ENCODE data around the gene SYNE2. TPM values are rescaled to one million over a fixed set of nuclear protein-coding genes. Genes with fewer than 3 reads are reported as not detected.
"Not testable (repeated sequence)": the region's sequence is repeated elsewhere in the genome, so short reads cannot be mapped to it uniquely, and the experiment has no call there.

Gene SYNE2
- total RNA-seq, 2 experiments from 2014 or later: 77.7 to 82.4 TPM

DNA sequence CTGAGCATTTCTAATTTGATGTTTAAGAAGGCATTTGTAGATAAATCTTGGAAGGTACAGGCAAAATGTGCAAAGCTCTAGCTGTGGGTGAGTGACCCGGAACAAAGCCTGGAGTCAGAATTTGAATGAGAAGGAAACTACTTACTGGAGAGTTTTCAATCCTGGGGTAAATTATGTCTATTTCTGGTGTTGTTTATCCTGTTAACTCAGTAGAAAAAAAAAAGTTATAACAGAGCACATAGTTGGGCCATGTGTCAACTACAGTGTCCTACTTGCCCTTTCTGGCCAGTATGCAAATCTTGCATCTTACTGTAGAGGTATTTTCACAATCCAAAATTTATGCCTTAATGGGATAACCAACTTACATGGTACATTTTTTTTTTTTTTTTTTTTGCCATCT, 182.3 kb downstream of the SYNE2 start:
- Mint-ChIP-seq H3K27me3 (no peaks in the 10 kb centered on the region), H3K9me3 (no peaks in the 10 kb centered on the region), H3K27ac (no peak overlapping the region), H3K4me3 (no peak overlapping the region), H3K36me3 (ENCODE audit: low read depth) (peaks cover 45% of the 10 kb centered on the region), H3K4me1 (no peaks in the 10 kb centered on the region)
- ChIA-PET POLR2A (no interaction called here), CTCF (interaction anchor here (0.9 kb wide), 1 partner anchor 9 kb away, joined by 3 read pairs; no protein-coding TSS in a partner anchor)
- DNase-seq: no peak

DNA sequence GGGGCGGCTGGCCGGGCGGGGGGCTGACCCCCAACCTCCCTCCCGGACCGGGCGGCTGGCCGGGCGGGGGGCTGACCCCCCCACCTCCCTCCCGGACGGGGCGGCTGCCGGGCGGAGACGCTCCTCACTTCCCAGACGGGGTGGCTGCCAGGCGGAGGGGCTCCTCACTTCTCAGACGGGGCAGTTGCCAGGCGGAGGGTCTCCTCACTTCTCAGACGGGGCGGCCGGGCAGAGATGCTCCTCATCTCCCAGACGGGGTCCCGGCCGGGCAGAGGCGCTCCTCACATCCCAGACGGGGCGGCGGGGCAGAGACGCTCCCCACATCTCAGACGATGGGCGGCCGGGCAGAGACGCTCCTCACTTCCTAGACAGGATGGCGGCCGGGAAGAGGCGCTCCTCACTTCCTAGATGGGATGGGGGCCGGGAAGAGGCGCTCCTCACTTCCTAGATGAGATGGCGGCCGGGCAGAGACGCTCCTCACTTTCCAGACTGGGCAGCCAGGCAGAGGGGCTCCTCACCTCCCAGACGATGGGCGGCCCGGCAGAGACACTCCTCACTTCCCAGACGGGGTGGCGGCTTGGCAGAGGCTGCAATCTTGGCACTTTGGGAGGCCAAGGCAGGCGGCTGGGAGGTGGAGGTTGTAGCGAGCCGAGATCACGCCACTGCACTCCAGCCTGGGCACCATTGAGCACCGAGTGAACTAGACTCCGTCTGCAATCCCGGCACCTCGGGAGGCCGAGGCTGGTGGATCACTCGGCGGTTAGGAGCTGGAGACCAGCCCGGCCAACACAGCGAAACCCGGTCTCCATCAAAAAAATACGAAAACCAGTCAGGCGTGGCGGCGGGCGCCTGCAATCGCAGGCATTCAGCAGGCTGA, 185.3 kb downstream of the SYNE2 start:
- POLR2A ChIA-PET, H3K27me3 Mint-ChIP-seq, DNase-seq, H3K27ac Mint-ChIP-seq, H3K9me3 Mint-ChIP-seq, H3K4me3 Mint-ChIP-seq, H3K4me1 Mint-ChIP-seq, CTCF ChIA-PET: not testable (repeated sequence)
- peaks cover 40% of the 10 kb centered on the region for H3K36me3 Mint-ChIP-seq (ENCODE audit: low read depth)

DNA sequence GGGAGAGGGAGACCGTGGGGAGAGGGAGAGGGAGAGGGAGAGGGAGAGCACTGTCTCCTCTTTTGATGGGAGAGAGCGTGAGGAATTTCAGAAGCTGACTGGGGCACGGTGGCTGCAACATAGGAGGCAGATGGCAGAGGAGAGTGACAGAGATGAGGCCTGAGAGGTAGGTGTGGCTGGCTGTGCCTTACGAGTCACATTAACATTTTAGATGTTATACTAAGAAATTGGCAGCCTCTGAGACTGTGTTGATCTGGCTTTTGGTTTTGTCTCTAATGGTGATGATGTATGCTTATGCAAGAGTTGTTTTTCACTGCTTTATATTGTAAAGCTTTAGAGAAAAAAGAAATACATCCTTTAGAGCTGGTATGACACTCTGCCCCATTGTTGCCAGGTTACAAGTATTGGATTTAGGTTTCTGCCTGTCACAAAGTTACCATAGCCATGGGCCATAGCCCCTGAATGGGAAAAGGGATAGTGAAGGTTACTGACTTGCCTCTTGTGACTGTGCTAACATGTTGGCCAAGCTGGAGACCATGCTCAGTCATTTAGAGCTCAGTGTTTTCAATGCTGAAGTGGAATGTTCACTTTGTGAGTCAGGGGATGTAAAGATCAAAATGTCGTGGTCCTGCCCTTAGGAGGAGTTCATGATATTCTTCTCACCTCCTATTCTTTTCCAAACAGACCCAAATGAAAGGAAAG, 186.2 kb downstream of the SYNE2 start:
- Mint-ChIP-seq H3K27me3 (no peaks in the 10 kb centered on the region), H3K9me3 (peaks cover 9% of the 10 kb centered on the region), H3K4me3 (no peak overlapping the region), H3K4me1 (no peaks in the 10 kb centered on the region), H3K27ac (no peak overlapping the region), H3K36me3 (ENCODE audit: low read depth) (peaks cover 44% of the 10 kb centered on the region)
- ChIA-PET CTCF (no interaction called here), POLR2A (no interaction called here)
- DNase-seq: no peak

DNA sequence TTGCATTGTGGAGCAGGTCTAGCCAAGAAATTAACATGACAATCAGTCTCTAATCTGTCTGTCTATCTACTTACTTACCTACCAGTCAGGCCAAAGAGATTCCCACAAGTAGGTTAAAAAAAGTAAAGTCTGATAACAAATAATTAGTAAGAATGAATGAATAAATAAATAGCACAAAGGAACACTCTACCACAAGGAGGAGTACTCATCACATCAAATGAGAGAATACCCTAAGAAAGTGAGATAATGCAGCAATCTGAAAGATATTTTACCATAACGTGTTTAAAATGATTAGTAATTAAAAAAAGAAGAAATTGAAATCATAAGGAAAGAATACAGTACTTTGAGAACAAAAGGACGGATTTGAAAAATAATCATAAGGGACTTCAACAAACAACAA, 187.2 kb downstream of the SYNE2 start:
- DNase-seq: no peak
- peaks cover 46% of the 10 kb centered on the region for H3K36me3 Mint-ChIP-seq (ENCODE audit: low read depth)
- H3K27me3 Mint-ChIP-seq: no peaks in the 10 kb centered on the region
- no peak overlapping the region for H3K27ac Mint-ChIP-seq
- no peaks in the 10 kb centered on the region for H3K4me1 Mint-ChIP-seq
- peaks cover 9% of the 10 kb centered on the region for H3K9me3 Mint-ChIP-seq
- CTCF ChIA-PET: no interaction called here
- H3K4me3 Mint-ChIP-seq: no peak overlapping the region
- POLR2A ChIA-PET: no interaction called here

DNA sequence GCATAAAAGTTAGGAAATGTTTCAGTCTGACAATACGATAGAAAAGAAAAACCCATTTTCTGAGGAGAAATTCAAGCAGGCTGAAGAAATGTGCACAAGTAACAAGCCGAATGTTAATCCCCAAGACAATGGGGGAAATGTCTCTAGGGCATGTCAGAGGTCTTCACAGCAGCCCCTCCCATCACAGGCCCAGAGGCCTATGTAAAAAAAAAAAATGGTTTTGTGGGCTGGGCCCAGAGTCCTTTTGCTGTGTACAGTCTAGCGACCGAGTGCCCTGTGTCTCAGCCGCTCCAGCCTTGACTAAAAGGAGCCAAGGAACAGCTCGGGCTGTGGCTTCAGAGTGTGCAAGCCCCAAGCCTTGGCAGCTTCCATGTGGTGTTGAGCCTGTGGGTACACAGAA, 190.5 kb downstream of the SYNE2 start:
- CTCF ChIA-PET: interaction anchor here (0.9 kb wide), 1 partner anchor 8 kb away, joined by 3 read pairs; no protein-coding TSS in a partner anchor
- H3K27ac Mint-ChIP-seq, H3K4me1 Mint-ChIP-seq, POLR2A ChIA-PET, H3K27me3 Mint-ChIP-seq, DNase-seq, H3K9me3 Mint-ChIP-seq, H3K4me3 Mint-ChIP-seq: not testable (repeated sequence)
- H3K36me3 Mint-ChIP-seq (ENCODE audit: low read depth): peaks cover 38% of the 10 kb centered on the region

DNA sequence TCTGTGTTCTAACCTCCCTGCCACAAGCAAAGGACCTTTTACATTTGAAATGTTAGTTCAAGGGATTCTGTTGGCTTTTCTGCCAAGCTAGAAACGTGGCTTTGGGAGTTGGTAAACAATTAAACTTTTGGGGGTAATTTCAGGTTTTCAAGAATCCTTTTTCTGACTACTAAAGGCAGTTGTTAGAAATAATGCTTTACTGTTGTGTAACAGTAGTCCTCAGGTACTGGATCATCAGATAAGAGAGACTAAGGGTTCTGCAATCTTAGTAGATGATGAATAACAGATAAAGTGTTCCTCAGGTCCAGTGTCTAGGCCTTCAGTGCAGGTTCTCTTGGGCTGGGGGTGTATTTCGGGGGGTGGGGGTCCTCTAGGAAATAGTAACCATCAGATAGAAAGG, 192.3 kb downstream of the SYNE2 start:
- H3K36me3 Mint-ChIP-seq (ENCODE audit: low read depth): peaks cover 42% of the 10 kb centered on the region
- H3K4me3 Mint-ChIP-seq: no peak overlapping the region
- H3K27ac Mint-ChIP-seq: no peak overlapping the region
- no peaks in the 10 kb centered on the region for H3K27me3 Mint-ChIP-seq
- POLR2A ChIA-PET: interaction anchor here (0.9 kb wide), 1 partner anchor 148 kb away, joined by 3 read pairs; no protein-coding TSS in a partner anchor
- CTCF ChIA-PET: no interaction called here
- H3K4me1 Mint-ChIP-seq: no peaks in the 10 kb centered on the region
- H3K9me3 Mint-ChIP-seq: peaks cover 9% of the 10 kb centered on the region
- DNase-seq: no peak

DNA sequence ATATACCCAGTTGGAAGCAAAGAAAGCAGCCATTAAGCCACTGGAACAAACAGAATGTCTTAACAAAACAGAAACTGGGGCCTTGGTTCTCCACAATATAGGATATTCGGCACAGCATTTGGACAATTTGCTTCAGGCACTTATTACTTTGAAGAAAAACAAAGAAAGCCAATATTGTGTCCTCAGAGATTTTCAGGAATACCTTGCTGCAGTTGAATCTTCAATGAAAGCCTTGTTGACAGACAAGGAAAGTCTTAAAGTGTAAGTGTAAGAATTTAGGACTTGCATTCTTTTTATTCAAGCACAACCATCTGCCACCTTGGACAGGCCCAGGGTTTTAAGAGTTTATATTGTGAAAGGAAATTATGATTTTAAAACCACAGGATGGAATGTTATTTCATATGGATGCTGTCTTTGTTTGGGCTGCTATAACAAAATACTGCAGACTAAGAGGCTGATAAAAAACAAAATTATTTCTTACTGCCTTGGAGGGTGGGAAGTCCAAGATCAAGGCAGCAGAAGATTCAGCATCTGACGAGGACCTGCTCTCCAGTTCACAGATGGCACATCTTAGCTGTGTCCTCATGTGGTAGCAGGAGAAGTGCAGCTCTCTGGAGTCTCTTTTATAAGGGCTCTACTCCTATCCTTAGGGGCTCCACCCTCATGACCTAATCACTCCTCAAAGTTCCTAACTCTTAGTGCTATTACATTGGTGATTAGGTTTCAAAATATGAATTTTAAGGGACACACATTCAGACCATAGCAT, 197.0 kb downstream of the SYNE2 start:
- no peaks in the 10 kb centered on the region for H3K9me3 Mint-ChIP-seq
- H3K36me3 Mint-ChIP-seq (ENCODE audit: low read depth): peaks cover 43% of the 10 kb centered on the region
- H3K27me3 Mint-ChIP-seq: no peaks in the 10 kb centered on the region
- no peak overlapping the region for H3K27ac Mint-ChIP-seq
- no peak for DNase-seq
- ChIA-PET CTCF (no interaction called here), POLR2A (no interaction called here)
- H3K4me3 Mint-ChIP-seq: no peak overlapping the region
- no peaks in the 10 kb centered on the region for H3K4me1 Mint-ChIP-seq

DNA sequence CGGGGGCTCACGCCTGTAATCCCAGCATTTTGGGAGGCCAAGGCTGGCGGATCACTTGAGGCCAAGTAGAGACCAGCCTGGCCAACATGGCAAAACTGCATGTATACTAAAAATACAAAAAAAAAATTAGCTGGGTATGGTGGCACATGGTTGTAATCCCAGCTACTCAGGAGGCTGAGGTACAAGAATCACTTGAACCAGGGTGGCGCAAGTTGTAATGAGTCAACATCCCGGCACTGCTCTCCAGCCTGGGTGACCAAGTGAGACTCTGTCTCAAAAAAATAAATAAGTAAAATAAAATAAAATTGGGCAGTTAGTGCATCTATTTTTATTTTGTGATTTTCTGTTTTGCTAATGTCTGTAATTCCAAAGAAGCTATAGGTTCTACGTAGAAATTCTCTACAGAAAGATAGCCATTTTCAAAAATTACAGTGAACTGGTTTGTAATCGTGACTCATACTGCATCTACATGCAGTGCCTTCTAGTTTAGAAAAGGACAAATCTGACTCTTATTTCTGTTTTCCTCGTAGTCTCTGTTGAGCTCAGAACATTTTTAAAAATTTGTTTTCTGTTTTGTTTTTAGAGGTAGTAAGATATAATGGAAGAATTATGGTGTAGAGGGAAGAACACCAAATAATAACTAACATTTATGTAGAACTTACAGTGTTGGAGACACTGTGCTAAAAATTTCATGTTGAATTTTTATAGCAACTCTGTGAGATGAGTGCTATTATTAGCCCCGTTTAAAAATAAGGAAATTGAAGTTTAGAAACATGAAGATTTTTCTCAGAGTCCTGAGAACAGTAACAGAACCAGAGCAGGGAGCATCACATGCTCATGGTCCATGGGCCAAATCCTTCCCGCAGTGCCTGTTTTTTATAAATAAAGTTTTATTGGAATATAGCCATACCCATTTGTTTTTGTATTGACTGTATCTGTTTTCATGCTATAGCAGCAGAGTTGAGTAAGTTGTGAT, 201.2 kb downstream of the SYNE2 start:
- no peaks in the 10 kb centered on the region for H3K4me1 Mint-ChIP-seq
- no peak overlapping the region for H3K27ac Mint-ChIP-seq
- ChIA-PET CTCF (interaction anchor here (1.0 kb wide), 1 partner anchor 202 kb away, joined by 3 read pairs; no protein-coding TSS in a partner anchor), POLR2A (no interaction called here)
- H3K4me3 Mint-ChIP-seq: no peak overlapping the region
- peaks cover 44% of the 10 kb centered on the region for H3K36me3 Mint-ChIP-seq (ENCODE audit: low read depth)
- H3K9me3 Mint-ChIP-seq: no peaks in the 10 kb centered on the region
- no peaks in the 10 kb centered on the region for H3K27me3 Mint-ChIP-seq
- DNase-seq: no peak

DNA sequence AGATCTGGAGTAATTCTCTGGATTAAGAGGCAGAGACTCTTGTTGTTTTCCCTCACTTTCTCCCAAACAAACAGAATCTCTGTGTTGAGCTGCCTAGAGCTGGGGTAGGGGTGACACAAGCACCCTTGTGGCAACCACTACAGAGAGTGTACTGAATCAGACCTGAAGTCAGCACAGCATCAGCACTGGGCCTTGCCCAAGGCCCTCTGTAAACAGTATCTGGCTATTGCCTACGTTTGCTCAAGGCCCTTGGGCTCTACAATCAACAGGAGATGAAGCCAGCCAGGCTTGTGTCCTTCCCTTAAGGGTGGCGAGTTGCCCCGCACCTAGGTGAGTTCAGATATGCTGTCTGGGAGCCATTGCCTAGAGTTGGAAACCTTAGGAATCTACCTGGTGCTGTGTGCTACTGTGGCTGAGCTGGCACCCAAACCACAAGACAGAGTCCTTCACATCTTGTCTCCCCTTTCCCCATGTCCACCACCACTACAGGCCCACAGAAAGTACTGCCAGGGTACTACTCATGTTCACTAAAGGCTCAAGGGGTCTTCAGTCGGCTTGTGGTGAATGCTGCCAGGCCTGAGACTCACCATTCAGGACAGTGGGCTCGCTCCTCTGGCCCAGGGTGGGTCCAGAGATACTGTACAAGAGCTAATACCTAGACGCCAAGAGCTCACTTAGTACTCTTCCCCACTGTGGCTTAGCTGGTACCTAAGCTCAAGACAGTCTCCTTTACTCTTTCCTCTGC, 206.8 kb downstream of the SYNE2 start:
- Mint-ChIP-seq H3K27me3 (no peaks in the 10 kb centered on the region), H3K9me3 (no peaks in the 10 kb centered on the region), H3K4me1 (no peaks in the 10 kb centered on the region), H3K4me3 (no peak overlapping the region), H3K27ac (no peak overlapping the region), H3K36me3 (ENCODE audit: low read depth) (peaks cover 22% of the 10 kb centered on the region)
- DNase-seq: no peak
- CTCF ChIA-PET: no interaction called here
- POLR2A ChIA-PET: no interaction called here

DNA sequence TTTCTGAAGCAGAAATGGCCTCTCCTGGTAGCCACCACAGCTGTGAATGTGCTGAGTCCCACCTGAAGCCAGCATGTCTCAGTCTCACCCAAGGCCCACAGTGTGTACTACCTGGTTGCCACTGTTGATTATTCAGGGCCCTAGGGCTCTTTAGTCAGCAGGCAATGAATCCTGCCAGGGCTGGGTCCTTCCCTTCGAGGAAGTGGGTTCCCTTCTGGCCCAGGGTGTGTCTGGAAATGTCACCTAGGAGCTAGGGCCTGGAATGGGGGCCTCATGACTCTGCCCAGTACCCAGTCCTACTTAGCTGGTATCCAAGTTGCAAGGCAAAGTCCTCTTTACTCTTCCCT, 207.4 kb downstream of the SYNE2 start:
- H3K4me1 Mint-ChIP-seq: no peaks in the 10 kb centered on the region
- POLR2A ChIA-PET: no interaction called here
- H3K27ac Mint-ChIP-seq: no peak overlapping the region
- CTCF ChIA-PET: interaction anchor here (1.1 to 1.5 kb wide), 2 partner anchors 18 to 235 kb away, joined by 3 read pairs; no protein-coding TSS in a partner anchor
- no peak overlapping the region for H3K4me3 Mint-ChIP-seq
- no peaks in the 10 kb centered on the region for H3K9me3 Mint-ChIP-seq
- H3K27me3 Mint-ChIP-seq: no peaks in the 10 kb centered on the region
- peaks cover 22% of the 10 kb centered on the region for H3K36me3 Mint-ChIP-seq (ENCODE audit: low read depth)
- DNase-seq: no peak

DNA sequence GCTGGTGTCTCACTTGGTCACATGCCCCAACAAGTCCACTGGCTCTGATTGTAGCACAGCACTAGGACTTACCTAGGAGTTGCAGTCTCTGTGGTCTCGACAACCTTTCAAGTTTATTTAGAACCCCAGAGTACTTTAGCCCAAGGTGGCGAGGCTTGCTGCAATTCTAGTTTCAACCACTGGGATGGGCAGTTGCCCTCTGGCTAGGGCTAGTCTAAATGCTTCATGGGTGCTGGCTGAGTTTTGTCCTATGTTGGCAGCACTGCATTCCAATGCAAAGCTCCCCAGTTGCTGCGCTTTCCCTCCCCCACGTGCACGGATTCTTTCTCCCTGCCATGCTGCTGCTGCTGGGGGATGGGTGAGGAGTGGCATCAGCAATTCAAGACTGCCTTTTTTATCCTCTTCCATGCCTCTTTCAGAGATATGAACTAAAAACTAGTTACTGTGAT, 207.9 kb downstream of the SYNE2 start:
- no peak overlapping the region for H3K4me3 Mint-ChIP-seq
- no peaks in the 10 kb centered on the region for H3K27me3 Mint-ChIP-seq
- no peaks in the 10 kb centered on the region for H3K9me3 Mint-ChIP-seq
- H3K27ac Mint-ChIP-seq: no peak overlapping the region
- POLR2A ChIA-PET: no interaction called here
- CTCF ChIA-PET: interaction anchor here (1.1 to 1.5 kb wide), 2 partner anchors 17 to 234 kb away, joined by 3 read pairs; no protein-coding TSS in a partner anchor
- DNase-seq: no peak
- H3K4me1 Mint-ChIP-seq: no peaks in the 10 kb centered on the region
- H3K36me3 Mint-ChIP-seq (ENCODE audit: low read depth): peaks cover 25% of the 10 kb centered on the region

DNA sequence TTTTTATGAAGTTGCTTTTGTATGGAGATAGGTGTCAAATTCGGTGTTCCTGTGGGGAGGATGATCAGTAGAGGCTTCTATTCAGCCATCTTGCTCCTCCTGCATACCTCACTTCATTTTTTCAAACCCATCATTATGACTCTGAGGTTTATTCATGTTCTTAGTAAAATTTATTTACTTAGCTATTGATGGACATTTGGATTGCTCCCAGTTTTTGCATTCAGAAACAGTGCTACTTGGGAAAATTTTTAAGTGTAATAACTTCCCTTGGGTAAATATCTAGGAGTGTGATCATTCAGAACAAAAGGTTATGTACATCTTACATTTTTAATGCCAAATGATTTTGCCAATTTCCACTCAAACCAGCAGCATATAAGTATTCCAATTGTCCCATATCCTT, 208.3 kb downstream of the SYNE2 start:
- Mint-ChIP-seq H3K9me3 (no peaks in the 10 kb centered on the region), H3K4me3 (no peak overlapping the region), H3K27me3 (no peaks in the 10 kb centered on the region), H3K4me1 (no peaks in the 10 kb centered on the region), H3K36me3 (ENCODE audit: low read depth) (peaks cover 25% of the 10 kb centered on the region), H3K27ac (no peak overlapping the region)
- CTCF ChIA-PET: interaction anchor here (1.1 to 1.5 kb wide), 3 partner anchors 17 to 234 kb away, joined by 3 read pairs; no protein-coding TSS in a partner anchor
- no peak for DNase-seq
- POLR2A ChIA-PET: no interaction called here

Data from activated CD4-positive, alpha-beta memory T cell treated with anti-CD3 and anti-CD28 coated beads, Interleukin-2, amount 10 ng/mL, durations not matched to agents 7 days and 5 days (primary cell).